Trophoblast cell (in vitro differentiated cells and primary cell): ENCODE data around the gene IFI44L.

ENCODE experiments used
- DNase-seq, 2 donors: peaks; one replicate each; pipeline ENCODE4 v3.0.0-alpha.2; 2016
- H2AFZ ChIP-seq: 2 replicates; pipeline ENCODE4 v1.6.1; 2013; ENCODE audit warnings: low read length, moderate library complexity, mild to moderate bottlenecking; ENCODE audit not compliant: insufficient read depth, poor library complexity
- H2AK5ac ChIP-seq: 2 replicates; pipeline ENCODE4 v1.6.1; 2013; ENCODE audit warnings: mild to moderate bottlenecking, low read length
- H2BK120ac ChIP-seq: 2 replicates; pipeline ENCODE4 v1.6.1; 2013; ENCODE audit warnings: low read length, mild to moderate bottlenecking, moderate library complexity; ENCODE audit not compliant: insufficient read depth, poor library complexity
- H2BK12ac ChIP-seq: 2 replicates; pipeline ENCODE4 v1.6.1; 2013; ENCODE audit warnings: mild to moderate bottlenecking, low read length, moderate library complexity
- H2BK5ac ChIP-seq: 2 replicates; pipeline ENCODE4 v1.6.1; 2013; ENCODE audit warnings: low read length, low read depth, moderate library complexity, mild to moderate bottlenecking; ENCODE audit not compliant: poor library complexity
- H3K14ac ChIP-seq: 2 replicates; pipeline ENCODE4 v1.6.1; 2013; ENCODE audit warnings: mild to moderate bottlenecking, low read length
- H3K18ac ChIP-seq: 2 replicates; pipeline ENCODE4 v1.6.1; 2013; ENCODE audit warnings: mild to moderate bottlenecking, low read length
- H3K23ac ChIP-seq: 2 replicates; pipeline ENCODE4 v1.6.1; 2013; ENCODE audit warnings: low read length
- H3K27ac ChIP-seq: 2 replicates; pipeline ENCODE4 v1.5.1; 2013; ENCODE audit warnings: low read depth, mild to moderate bottlenecking, inconsistent platforms, low read length, moderate library complexity
- H3K27me3 ChIP-seq: 2 replicates; pipeline ENCODE4 v1.6.1; 2013; ENCODE audit warnings: inconsistent platforms, mild to moderate bottlenecking, low read length, moderate library complexity; ENCODE audit not compliant: insufficient read depth
- H3K36me3 ChIP-seq, 2 experiments: 1 replicate in 1 of 2; 2 replicates in 1 of 2; pipeline ENCODE4 v1.6.1; 2013; ENCODE audit warnings: low read length in 2 of 2, mild to moderate bottlenecking in 2 of 2, moderate library complexity in 1 of 2; ENCODE audit not compliant: insufficient read depth in 2 of 2, control insufficient read depth in 1 of 2
- H3K4ac ChIP-seq: 2 replicates; pipeline ENCODE4 v1.6.1; 2013; ENCODE audit warnings: low read depth, mild to moderate bottlenecking, low read length, moderate library complexity
- H3K4me1 ChIP-seq, 2 experiments: 1 replicate in 1 of 2; 2 replicates in 1 of 2; pipeline ENCODE4 v1.6.1; 2013; ENCODE audit warnings: low read length in 2 of 2, mild to moderate bottlenecking in 2 of 2, moderate library complexity in 1 of 2; ENCODE audit not compliant: insufficient read depth in 2 of 2, control insufficient read depth in 1 of 2
- H3K4me2 ChIP-seq: 2 replicates; pipeline ENCODE4 v1.6.1; 2013; ENCODE audit warnings: inconsistent platforms, mild to moderate bottlenecking, low read length, moderate library complexity
- H3K4me3 ChIP-seq: 2 replicates; pipeline ENCODE4 v1.5.1; 2013; ENCODE audit warnings: mild to moderate bottlenecking, low read depth, low read length, inconsistent platforms
- H3K79me1 ChIP-seq: one replicate; pipeline ENCODE4 v1.6.1; 2013; ENCODE audit warnings: low read length
- H3K79me2 ChIP-seq: 2 replicates; pipeline ENCODE4 v1.6.1; 2013; ENCODE audit warnings: low read length, mild to moderate bottlenecking; ENCODE audit not compliant: control insufficient read depth, insufficient read depth, poor library complexity
- H3K9ac ChIP-seq: 2 replicates; pipeline ENCODE4 v1.6.1; 2013; ENCODE audit warnings: mild to moderate bottlenecking, low read length
- H3K9me3 ChIP-seq: 2 replicates; pipeline ENCODE4 v1.6.1; 2013; ENCODE audit warnings: low read depth, mild to moderate bottlenecking, control low read depth, inconsistent platforms, low read length; ENCODE audit not compliant: insufficient read depth
- H4K12ac ChIP-seq: 2 replicates; pipeline ENCODE4 v1.6.1; 2013; ENCODE audit warnings: low read depth, mild to moderate bottlenecking, low read length, moderate library complexity
- H4K8ac ChIP-seq: 2 replicates; pipeline ENCODE4 v1.6.1; 2013; ENCODE audit warnings: low read depth, mild to moderate bottlenecking, low read length, moderate library complexity
- H4K91ac ChIP-seq: one replicate; pipeline ENCODE4 v1.6.1; 2013; ENCODE audit warnings: low read depth, mild to moderate bottlenecking, low read length, moderate library complexity
- WGBS: extraction: QIAGEN DNeasy Blood & Tissue Kit; methylation state at CpG from one replicate; pipeline ENCODE4 v1.1.7; 2013; ENCODE audit warnings: missing lambda C conversion rate; ENCODE audit not compliant: insufficient read length, insufficient coverage; ENCODE audit errors: extremely low coverage; 5-methylcytosine and 5-hydroxymethylcytosine counted together

The IFI44L gene

DNA sequence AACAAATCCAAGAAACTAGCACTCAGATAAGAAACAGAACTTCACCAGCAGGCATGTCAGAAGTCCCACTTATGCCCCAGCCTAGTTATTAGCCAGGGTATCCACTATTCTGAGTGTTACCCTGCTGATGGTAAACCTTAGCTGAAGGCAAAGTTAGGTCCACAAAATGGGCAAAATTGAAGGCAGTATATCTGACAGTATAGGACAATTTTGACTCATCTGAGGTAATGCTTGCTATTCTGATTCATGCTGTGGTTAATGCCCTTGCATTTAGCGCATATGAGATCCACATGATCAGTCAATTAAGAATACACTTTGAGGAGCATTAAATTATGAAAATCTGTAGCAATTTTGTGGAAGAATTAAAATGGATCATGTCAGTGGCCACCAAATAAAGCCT, 44.5 kb downstream of the IFI44L start:
- Histone ChIP-seq H2AK5ac (no peak overlapping the region), H2AFZ (no peak overlapping the region), H3K18ac (no peak overlapping the region), H4K12ac (no peak overlapping the region), H3K27ac (no peak overlapping the region), H3K4ac (no peak overlapping the region), H2BK12ac (no peak overlapping the region), H4K8ac (no peak overlapping the region), H2BK5ac (no peak overlapping the region), H3K9me3 (peaks cover 2% of the 10 kb centered on the region), H3K4me3 (no peak overlapping the region), H3K23ac (no peak overlapping the region), H3K9ac (no peak overlapping the region), H3K4me1 (no peaks in the 10 kb centered on the region), H3K36me3 (no peaks in the 10 kb centered on the region), H3K27me3 (no peaks in the 10 kb centered on the region), H3K79me2 (no peaks in the 10 kb centered on the region), H4K91ac (no peak overlapping the region), H3K14ac (no peak overlapping the region), H3K4me2 (no peak overlapping the region), H3K79me1 (no peaks in the 10 kb centered on the region), H2BK120ac (no peak overlapping the region)
- no CpG with 5 or more reads among the region's 1 CpG for WGBS
- DNase-seq: no peak

- Histone ChIP-seq H3K79me1 (no peaks in the 10 kb centered on the region), H3K23ac (no peak overlapping the region), H2AK5ac (no peak overlapping the region), H3K36me3 (no peaks in the 10 kb centered on the region), H3K4me3 (no peak overlapping the region), H4K8ac (no peak overlapping the region), H3K79me2 (no peaks in the 10 kb centered on the region), H4K91ac (no peak overlapping the region), H3K27ac (no peak overlapping the region), H2BK120ac (no peak overlapping the region), H3K4me2 (no peak overlapping the region), H3K4ac (no peak overlapping the region), H2AFZ (no peak overlapping the region), H3K9me3 (peaks cover 2% of the 10 kb centered on the region), H2BK5ac (no peak overlapping the region), H3K27me3 (no peaks in the 10 kb centered on the region), H3K9ac (no peak overlapping the region), H4K12ac (no peak overlapping the region), H3K4me1 (no peaks in the 10 kb centered on the region), H3K18ac (no peak overlapping the region), H3K14ac (no peak overlapping the region), H2BK12ac (no peak overlapping the region)
- no CpG with 5 or more reads among the region's 6 CpGs for WGBS
- no peak for DNase-seq
These were observed 45.6 kb downstream of the IFI44L start for GRCh38 chr1:78665809-78666208.

- H4K91ac ChIP-seq: no peak overlapping the region
- no peak overlapping the region for H3K27ac ChIP-seq
- no peak overlapping the region for H2AFZ ChIP-seq
- H3K4me1 ChIP-seq: no peaks in the 10 kb centered on the region
- H3K18ac ChIP-seq: no peak overlapping the region
- H3K27me3 ChIP-seq: no peaks in the 10 kb centered on the region
- no peak overlapping the region for H3K4ac ChIP-seq
- no peaks in the 10 kb centered on the region for H3K36me3 ChIP-seq
- peaks cover 2% of the 10 kb centered on the region for H3K9me3 ChIP-seq
- H2BK12ac ChIP-seq: no peak overlapping the region
- H3K79me2 ChIP-seq: no peaks in the 10 kb centered on the region
- H3K14ac ChIP-seq: no peak overlapping the region
- no peak overlapping the region for H2BK5ac ChIP-seq
- WGBS: no CpG with 5 or more reads among the region's 1 CpG
- H3K9ac ChIP-seq: no peak overlapping the region
- no peaks in the 10 kb centered on the region for H3K79me1 ChIP-seq
- no peak overlapping the region for H4K12ac ChIP-seq
- no peak for DNase-seq
- no peak overlapping the region for H2AK5ac ChIP-seq
- H3K23ac ChIP-seq: no peak overlapping the region
- H4K8ac ChIP-seq: no peak overlapping the region
- H3K4me3 ChIP-seq: no peak overlapping the region
- no peak overlapping the region for H3K4me2 ChIP-seq
- no peak overlapping the region for H2BK120ac ChIP-seq
These were observed 47.7 kb downstream of the IFI44L start for GRCh38 chr1:78667939-78668338.

DNA sequence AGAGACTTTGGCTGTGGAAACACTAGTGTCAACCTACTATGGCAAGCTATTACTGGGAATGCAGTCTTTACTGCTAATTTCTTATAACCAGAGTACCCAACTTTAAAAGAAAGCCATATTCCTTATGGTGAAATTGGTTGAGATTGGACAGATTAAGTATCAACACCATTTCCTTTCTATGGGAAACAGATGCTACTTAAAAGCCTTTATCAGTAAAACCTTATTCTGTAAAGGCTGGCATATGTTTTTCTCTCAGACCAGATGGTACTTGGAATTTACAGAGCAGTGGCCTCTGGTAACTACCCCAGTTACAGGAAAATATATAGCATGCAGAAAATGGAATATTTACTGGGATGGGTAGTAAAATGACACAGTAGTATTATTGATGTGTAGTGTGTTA, 48.2 kb downstream of the IFI44L start:
- Histone ChIP-seq H3K79me2 (no peaks in the 10 kb centered on the region), H3K18ac (no peak overlapping the region), H4K8ac (no peak overlapping the region), H3K9ac (no peak overlapping the region), H3K4me2 (no peak overlapping the region), H4K12ac (no peak overlapping the region), H3K4me1 (no peaks in the 10 kb centered on the region), H3K23ac (no peak overlapping the region), H3K14ac (no peak overlapping the region), H2AK5ac (no peak overlapping the region), H3K27ac (no peak overlapping the region), H2AFZ (no peak overlapping the region), H4K91ac (no peak overlapping the region), H3K9me3 (peaks cover 2% of the 10 kb centered on the region), H3K79me1 (no peaks in the 10 kb centered on the region), H3K36me3 (no peaks in the 10 kb centered on the region), H3K4me3 (no peak overlapping the region), H3K4ac (no peak overlapping the region), H2BK12ac (no peak overlapping the region), H3K27me3 (no peaks in the 10 kb centered on the region), H2BK120ac (no peak overlapping the region), H2BK5ac (no peak overlapping the region)
- no peak for DNase-seq
